HG03457 (cell line): ENCODE measurements around the gene SCIN.
"Not testable (repeated sequence)": the region's sequence is repeated elsewhere in the genome, so short reads cannot be mapped to it uniquely, and the experiment has no call there.

Experiments
- ATAC-seq: cut with Tn5 transposase; IDR thresholded peaks from one replicate; pipeline ENCODE4 v1.9.1; 2021; ENCODE audit warnings: moderate number of reproducible peaks; ENCODE audit not compliant: unreplicated experiment

The SCIN gene

DNA sequence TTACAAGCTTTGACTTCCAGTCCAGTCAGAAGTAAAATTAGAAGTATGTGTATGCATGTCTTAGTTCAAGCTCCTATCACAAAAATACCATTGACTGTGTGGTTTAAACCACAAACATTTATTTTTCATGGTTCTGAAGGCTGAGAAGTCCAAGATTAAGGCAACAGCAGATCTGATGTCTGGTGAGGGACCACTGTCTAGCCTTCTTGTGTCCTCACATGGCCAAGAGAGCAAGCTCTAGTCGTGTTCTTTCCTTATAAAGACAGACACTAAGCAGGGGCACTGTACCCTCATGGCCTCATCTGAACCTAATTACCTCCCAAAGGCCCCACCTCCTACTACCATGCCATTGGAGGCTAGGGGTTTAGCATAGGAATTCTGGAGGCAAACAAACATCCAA is 75.6 kb downstream of the SCIN start:
- ATAC-seq: no peak

DNA sequence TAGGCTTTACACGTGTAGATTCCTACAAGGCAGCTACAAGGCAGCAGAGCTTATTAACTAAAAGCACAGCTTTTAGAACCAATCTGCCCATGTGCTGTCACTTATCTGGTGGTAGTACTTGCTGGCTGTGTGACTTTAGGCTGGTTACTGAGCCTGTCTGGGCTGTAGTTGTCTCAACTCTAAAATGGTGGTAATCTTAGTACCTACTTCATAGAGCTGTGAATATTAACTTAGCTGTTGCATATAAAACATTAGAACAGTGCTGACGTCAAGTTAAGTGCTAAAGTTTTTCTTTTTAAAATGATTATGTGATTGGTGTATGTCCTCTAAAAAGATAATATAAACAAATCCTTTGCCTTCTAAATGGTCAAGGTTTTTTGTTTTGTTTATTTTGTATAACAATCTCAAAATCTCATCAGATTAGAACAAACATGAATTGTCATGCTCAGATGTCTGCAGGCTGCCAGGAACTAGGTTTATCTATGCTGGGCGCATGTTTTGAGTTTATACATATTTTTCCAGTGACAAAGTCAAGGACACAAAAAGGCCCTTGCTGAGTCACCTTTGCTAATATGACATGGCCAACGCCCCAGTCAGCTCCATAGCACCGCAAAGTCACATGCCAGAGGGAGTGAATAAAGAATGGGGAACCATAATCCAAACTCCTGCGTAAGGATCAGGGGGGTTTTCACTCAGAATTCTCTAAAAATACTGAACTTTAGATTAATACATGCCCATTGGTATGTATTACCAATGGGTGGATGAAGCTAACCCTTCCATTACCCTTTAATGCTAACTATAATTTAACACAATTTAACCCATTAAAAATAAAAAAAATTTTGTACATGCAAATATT is 77.1 kb downstream of the SCIN start:
- no peak for ATAC-seq

DNA sequence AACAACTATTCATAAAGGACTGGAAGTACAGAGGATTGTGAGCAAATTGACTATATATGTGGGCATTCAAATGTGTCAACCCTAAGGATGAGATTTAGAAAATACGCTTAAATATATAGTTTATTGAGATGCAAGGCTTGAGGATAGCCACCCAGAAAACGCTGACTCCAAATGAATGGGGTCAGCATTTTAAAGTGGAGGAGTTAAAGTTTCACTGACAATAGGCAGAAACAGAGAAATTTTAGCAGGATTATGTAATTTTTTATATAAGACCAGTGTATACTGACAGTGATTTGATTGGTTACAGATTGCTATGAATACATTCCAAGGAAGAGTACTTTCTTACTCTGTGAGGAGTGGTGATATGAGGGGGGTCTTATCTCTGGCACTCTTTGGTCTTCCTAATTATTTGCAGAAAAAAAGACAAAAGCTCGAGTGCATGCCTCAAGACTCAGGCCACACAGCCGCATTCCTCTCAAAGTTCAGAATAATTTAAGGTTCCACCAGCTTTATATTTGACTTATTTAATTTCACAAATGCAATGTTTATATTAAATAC is 78.3 kb downstream of the SCIN start:
- ATAC-seq: no peak

DNA sequence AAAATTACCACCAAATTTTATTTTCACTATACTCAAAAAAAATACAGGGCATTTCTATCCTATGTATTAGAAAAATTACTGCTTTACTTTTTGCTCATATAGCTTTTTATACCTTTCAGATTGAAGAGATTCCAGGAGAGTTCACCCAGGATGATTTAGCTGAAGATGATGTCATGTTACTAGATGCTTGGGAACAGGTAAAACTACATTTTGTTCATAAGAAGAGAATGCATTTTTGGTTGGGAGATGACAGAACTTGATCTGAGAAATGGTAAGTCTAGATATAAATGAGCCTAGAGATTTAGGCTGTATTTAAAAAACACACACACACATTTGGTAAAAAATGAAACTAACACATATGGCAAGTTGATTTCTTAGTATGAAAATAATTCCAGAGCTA is 78.8 kb downstream of the SCIN start:
- ATAC-seq: no peak

DNA sequence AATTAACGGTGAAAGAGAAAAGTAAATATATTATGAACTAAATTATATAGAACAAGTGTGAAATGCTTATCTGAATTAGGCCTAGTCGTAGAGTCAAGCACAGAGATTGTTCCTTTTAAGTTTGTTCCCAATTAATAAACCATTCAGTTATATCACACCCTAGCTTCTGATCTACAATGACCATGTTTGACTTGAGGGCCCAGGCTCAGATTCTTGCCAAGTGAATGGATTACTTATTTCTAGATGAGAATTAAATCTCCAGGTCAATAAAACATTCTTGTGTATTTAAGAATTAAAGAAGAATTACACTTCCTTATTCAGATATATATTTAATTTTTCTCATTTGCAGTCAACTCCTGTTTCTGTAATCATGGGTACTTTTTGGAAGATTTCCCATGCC is 79.6 kb downstream of the SCIN start:
- no peak for ATAC-seq

DNA sequence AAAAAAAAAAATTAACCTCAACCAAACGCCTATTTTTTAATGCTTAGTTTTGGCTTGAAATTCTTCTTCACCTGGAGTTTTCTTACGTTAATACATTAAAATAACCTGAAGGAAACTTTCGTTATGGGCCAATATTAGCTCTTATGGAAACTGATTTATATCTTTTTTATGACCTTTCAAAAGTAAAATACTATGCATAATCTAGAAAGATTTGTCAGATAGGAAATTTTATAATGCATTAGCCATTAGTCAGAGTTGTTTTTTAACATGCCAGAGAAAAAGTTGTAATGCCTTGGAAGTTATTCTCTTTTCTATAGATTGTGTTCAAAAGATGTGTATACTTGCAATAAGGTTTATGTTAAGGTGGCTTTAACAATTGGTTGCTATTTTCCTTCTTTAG is 82.6 kb downstream of the SCIN start:
- ATAC-seq: no peak

DNA sequence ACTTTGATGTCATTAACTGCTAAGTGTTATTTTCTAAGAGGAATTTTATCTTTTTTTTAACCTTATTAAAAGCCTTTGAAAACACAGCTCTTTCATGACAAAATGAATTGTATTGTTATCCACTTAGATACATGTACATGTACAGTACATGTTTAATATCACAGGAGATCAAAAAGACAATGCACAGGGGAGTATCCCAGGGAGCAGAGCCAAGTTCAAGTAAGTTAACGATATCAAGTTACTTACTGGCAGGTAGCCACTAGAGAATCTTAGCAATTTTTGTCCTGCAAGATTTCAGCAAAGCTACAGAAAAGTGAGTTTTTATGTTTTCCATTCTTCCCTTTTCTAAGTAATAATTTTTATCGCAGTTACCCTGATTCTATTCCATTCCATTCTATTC is 83.0 kb downstream of the SCIN start:
- ATAC-seq: no peak

DNA sequence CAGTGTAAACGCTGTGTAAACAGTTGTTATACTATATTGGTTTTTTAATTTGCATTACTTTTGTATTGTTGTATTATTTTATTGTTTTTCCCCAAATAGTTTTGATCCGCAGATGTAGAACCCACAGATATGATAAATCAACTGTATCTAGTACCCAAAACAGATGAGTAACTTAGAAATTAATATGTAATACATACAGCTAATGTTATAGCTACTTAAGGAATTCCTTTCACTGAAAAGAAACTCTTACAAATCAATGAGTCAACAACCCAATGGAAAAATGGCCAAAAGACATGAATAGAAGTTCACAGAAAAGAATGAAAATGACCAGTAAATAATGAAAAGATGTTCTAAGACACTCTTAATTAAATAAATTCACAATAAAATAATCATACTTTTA is 84.6 kb downstream of the SCIN start:
- no peak for ATAC-seq

DNA sequence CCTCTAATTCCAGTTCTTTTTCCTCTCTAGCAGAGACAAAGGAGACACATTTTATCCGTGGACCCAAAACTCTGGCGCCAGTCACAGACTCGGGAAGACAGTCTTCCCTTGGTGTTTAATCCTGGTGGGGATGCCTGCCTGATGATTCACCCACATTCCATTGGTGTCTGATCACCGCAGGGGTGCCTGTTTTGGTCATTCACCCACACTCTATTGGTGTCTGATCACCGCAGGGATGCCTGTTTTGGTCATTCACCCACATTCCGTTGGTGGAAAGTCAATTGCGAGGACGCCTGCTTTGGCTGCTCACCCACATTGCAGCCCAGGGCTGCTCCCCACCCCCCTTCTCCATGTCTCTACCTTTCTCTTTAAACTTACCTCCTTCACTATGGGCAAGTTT is 89.9 kb downstream of the SCIN start:
- ATAC-seq: not testable (repeated sequence)

DNA sequence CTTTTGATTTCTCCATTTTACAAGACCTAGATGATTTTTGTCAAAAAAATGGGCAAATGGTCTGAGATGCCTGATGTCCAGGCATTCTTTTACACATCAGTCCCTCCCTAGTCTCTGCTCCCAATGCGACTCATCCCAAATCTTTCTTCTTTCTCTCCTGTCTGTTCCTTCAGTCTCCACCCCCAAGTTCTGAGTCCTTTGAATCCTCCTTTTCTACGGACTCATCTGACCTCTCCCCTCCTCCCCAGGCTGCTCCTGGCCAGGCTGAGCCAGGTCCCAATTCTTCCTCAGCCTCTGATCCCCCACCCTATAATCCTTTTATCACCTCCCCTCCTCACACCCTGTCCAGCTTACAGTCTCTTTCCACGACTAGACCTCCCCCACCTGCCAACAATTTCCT is 90.5 kb downstream of the SCIN start:
- not testable (repeated sequence) for ATAC-seq

DNA sequence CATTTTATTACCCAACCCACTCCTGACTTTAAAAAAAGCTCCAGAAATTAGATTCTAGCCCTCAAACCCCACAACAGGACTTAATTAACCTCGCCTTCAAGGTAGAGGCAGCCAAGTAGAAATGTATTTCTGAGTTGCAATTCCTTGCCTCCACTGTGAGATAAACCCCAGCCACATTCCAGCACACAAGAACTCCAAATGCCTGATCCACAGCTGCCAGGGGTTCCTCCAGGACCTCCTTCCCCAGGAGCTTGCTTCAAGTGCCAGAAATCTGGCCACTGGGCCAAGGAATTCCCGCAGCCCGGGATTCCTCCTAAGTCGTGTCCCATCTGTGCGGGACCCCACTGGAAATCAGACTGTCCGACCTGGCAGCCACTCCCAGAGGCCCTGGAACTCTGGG is 91.1 kb downstream of the SCIN start:
- ATAC-seq: no peak

DNA sequence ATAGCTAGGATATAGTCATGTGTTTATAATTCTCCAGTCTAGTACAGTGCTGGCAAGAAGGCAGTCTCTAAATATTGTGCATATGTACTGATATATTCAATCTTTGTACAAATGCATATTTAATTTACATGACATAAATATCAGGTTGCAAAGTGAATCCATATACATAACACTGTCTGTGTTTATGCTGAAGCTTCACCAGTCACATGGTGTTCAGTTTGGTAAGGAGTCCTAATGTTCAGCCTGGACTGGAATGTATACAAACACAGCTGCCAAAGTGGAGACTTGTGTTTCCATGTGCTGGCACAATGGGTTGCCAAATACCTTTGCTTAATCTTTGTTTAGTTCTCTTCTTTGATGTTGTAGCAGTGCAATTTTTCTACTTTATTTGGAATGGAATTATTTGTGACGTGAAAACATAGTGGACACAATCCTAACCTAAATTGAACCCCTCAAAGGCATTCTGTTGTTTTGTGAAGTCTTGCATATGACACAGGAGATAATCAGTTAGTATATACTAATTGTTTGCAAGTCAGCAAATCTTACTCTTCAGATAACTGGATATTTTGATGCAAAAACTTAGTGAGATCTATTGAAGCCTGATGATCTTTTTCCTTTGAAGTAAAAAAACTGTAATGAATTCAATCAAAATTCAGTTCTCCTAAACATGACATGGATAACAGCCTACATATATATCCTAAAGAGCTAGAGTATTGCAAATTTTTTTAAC is 99.6 kb downstream of the SCIN start:
- ATAC-seq: no peak

DNA sequence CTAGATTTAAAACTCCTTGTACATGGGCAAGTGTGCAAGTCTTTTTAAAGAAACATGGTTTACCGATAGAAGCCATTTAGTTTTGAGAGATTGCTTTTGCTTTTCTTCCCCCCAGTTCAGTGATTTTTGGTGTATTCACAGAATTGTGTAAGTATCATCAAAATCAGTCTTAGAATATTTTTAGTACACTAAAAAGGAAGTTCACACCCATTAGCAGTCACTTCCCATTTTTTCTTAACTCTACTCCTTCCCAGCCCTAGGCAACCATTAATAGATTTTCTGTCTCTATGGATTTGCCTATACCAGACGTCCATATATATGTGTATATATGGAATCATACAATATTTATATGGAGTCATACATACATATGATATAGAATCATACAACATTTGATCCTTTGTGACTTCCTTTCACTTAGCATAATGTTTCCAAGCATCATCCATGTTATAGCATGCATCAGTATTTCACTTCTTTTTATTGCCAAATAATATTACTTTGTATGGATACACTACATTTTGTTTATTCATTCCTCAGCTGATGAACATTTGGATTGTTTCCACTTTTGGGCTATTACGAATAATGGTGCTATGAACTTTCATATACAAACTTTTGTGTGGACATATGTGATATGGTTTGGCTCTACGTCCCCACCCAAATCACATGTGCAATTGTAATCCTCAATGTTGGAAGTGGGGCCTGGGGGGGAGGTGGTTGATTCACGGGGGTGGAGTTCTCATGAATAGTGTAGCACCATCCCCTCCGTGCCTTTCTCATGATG is 100.4 kb downstream of the SCIN start:
- no peak for ATAC-seq

DNA sequence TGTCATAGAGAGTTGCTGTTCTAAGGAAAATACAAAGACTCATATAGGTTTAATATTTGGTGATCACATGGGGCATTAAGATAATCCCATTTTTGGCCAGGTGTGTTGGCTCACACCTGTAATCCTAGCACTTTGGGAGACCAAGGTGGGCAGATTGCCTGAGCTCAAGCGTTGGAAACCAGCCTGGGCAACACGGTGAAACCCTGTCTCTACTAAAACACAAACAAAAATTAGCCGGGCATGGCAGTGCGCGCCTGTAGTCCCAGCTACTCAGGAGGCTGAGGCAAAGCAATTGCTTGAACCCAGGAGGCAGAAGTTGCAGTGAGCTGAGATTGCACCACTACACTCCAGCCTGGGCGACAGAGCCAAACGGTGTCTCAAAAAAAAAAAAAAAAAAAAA is 102.9 kb downstream of the SCIN start:
- ATAC-seq: not testable (repeated sequence)

DNA sequence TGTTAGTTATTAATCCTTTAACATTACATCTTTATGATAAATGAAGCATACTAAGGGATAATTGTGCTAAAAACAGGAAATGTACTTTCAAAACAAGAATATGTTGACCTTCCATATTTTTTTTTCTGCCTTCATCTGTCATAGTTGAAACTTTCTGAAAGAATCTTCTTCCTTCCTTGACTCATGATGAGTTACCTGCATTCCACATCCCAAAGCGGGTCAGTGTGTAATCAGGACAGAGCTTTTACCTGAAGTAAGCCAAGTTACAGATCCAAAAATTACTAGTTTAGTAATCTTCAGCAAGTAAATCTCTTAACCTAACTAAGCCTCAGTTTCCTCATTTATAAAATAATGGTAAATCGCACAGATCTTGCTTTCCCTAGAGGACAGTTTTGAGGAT is 103.5 kb downstream of the SCIN start:
- no peak for ATAC-seq

DNA sequence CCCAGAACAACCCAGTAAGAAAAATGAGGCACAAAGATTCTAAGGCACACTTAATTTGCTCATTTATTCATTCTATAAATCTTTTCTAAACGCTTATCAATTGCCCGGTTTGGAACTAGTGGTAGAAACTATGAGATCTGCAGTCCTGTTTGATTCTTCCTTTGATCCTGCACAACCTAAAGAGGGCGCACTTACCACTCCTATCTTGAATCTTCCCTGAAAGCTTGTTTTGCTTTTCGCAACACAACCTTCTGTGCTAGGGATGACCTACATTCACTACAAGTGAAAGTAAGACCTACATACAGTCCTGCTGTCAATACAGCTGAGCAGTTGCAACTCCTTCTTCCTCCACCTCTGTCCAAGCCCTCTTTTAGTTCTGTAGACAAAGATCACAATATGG is 104.3 kb downstream of the SCIN start:
- ATAC-seq: peak; percentile 50

DNA sequence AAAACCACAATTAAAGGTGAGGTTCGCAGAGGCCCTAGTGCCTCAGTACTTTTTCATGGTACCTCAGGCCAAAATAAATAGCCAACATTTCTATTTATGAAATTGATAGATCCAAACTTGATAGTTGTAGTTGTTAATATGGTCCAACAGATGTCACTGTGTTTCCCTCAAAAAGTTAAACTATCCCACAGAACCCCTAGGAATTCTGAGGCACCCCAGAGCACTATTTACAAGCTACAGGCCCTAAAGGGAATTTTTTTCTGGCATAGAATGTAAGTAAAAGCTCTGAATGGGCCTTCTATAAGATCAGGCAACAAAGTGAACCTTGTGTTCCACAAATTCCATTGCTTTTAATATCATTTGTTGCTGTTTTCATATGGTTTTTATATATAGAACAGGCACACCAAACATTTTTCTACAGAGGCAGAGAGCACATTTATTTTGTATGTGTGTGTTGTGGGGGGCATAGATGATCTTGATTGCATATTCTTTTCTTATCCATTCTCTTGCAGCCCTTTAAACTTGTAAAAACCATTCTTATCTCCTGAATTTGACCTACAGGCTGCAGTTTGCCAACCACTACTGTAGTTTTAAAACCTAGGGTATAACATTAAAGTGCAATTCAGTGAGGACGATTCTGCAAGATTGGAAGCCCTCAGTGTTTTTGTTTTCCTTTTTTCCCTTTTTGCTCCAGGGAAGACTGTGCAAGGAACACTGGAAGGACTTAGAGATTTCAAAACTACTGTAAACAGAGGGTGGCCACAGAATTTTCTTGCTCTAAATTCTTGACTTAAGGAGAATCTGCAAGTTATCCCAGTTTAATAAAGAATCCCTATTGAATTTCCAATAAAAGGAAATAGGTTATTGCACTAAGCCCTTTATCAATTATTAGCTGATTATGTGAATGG is 113.4 kb downstream of the SCIN start:
- no peak for ATAC-seq

DNA sequence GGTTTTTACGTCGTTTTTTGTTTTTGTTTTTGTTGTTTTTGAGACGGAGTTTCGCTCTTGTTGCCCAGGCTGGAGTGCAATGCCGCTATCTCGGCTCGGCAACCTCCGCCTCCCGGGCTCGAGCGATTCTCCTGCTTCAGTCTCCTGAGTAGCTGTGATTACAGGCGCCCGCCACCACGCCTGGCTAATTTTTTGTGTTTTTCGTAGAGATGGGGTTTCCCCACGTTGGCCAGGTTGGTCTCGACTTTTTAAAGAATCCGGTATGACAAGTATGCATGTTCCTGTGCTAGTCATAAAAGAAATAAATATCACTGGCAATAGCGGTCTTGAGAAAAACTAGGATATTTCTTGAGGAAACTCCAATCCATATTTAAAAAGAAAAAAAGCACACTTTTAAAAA is 114.2 kb downstream of the SCIN start:
- no peak for ATAC-seq

DNA sequence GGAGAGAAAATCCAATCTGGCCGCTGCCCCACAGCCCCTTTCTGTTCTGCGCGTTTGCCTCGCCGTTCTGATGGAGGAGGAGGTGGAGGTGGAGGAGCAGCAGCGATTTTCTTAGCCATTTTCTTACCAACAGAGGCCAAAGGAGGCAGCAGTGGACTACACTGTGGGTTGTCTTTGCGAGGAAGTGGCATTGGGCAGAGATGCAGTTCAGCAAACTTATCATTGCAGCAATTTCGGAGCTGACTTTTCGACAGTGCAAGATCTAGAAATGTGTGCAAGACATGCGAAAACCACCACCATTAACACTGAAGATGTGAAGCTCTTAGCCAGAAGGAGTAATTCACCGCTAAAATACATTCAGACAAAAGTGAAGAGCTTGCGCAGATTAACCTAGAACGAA is 115.0 kb downstream of the SCIN start:
- no peak for ATAC-seq

DNA sequence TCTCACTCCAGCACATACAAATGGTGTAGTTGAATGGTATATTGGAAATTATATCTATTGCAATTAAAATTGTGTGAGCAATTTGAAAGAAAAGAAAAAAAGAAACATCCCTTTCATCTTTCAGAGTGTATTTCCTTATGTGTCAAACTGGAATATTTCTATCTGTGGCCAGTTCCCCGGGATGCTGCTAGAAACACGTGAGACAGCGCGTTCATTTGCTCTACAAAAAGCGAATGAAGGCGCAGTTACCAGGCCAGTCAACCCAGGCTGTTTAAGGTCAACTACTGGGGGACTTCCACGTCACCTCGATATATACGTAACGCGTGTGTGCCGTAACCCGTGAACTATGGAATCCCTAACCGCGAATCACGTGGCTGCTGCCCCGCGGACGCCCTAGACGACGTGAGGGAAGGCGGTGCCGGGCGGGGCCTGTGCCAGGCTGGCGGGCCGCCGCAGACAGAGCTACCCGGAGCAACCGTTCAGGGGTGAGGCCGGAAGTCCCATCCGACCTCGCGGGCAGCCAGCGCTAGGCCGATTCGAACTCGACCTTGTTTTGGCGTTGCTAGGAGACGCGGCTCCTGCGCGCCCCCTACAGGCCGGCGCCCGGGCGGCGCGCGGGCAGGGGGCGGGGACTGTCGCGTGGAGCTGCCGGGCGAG is 115.8 kb downstream of the SCIN start:
- peak; percentile 86 for ATAC-seq
